ENCODE results near the gene ZNF174.

Gene ZNF174

GRCh38 chr16:3443108-3444031 is 42.4 kb downstream of the ZNF174 start, which contains the start of the genes NAA60 and ZNF597:
Gene NAA60 (plus strand): TSS chr16:3443680. CDS start chr16:3476228, 32,548 bp downstream.
Gene ZNF597 (minus strand): TSS chr16:3443504. CDS start chr16:3443153, 351 bp downstream.
- DNase-seq (ENCODE audit: low read depth in 3 of 3) = peak; percentile 55 to 76 (median 58)

GRCh38 chr16:3444032-3444388 is 43.0 kb downstream of the ZNF174 start:
- DNase-seq (ENCODE audit: low read depth in 3 of 3) = peak in 1 of 3 donors; percentile 46

GRCh38 chr16:3454093-3454492 is 53.1 kb downstream of the ZNF174 start:
- DNase-seq (ENCODE audit: low read depth in 3 of 3) = no peak

- DNase-seq (ENCODE audit: low read depth in 3 of 3) = no peak
These were observed 53.7 kb downstream of the ZNF174 start for GRCh38 chr16:3454631-3455147.

GRCh38 chr16:3457434-3458252 is 56.6 kb downstream of the ZNF174 start:
- DNase-seq (ENCODE audit: low read depth in 3 of 3) = peak; percentile 79 to 84 (median 80)

- DNase-seq (ENCODE audit: low read depth in 3 of 3) = no peak
These were observed 57.4 kb downstream of the ZNF174 start for GRCh38 chr16:3458278-3458851.

- no peak for DNase-seq (ENCODE audit: low read depth in 3 of 3)
These were observed 57.9 kb downstream of the ZNF174 start for GRCh38 chr16:3458852-3459361.
